CD4-positive, alpha-beta T cell (primary cell): ENCODE measurements around the gene TREX2. TPM values are rescaled to one million over a fixed set of nuclear protein-coding genes. Genes with fewer than 3 reads are reported as not detected.

Source experiments
- ATAC-seq: fragments of 200-7000 bp; cut with Tn5 transposase; one replicate; pipeline ENCODE4 v1.10.0; 2022; ENCODE audit warnings: mild to moderate bottlenecking; ENCODE audit not compliant: poor library complexity
- CTCF ChIA-PET: fragments of 350-600 bp; sonication (Branson Sonifier 250); formaldehyde crosslinking; loops from one replicate; lab custom pipeline; 2021; ENCODE audit warnings: antibody characterized with exemption, inconsistent platforms; lab: Charles Lee
- POLR2A ChIA-PET: fragments of 350-600 bp; sonication (Branson Sonifier 250); formaldehyde crosslinking; loops from one replicate; lab custom pipeline; 2021; ENCODE audit warnings: antibody characterized with exemption, inconsistent platforms; lab: Charles Lee
- DNase-seq, 14 experiments: peaks; one replicate each; pipeline ENCODE4 v3.0.0-alpha.2; 2013 to 2020; ENCODE audit warnings: mixed read lengths in 2 of 14
- H3K27ac ChIP-seq, 2 donors: one replicate each; pipeline versions ENCODE4 v1.5.1 to v1.7.0; 2013; ENCODE audit warnings: low read length in 2 of 2, low read depth in 1 of 2, mild to moderate bottlenecking in 1 of 2
- H3K27me3 ChIP-seq, 2 experiments: 1 replicate in 1 of 2; 2 replicates in 1 of 2; pipeline versions ENCODE4 v1.6.1 to v1.7.0; 2013; ENCODE audit warnings: low read length in 2 of 2, control low read depth in 1 of 2, mild to moderate bottlenecking in 1 of 2, moderate library complexity in 1 of 2; ENCODE audit not compliant: insufficient read depth in 2 of 2, control insufficient read depth in 1 of 2
- H3K36me3 ChIP-seq: one replicate; pipeline ENCODE4 v1.6.1; 2013; ENCODE audit warnings: low read length, control low read depth; ENCODE audit not compliant: insufficient read depth
- H3K4me1 ChIP-seq: one replicate; pipeline ENCODE4 v1.6.1; 2013; ENCODE audit warnings: low read length, control low read depth; ENCODE audit not compliant: insufficient read depth
- H3K4me3 ChIP-seq: one replicate; pipeline ENCODE4 v1.5.1; 2013; ENCODE audit warnings: mild to moderate bottlenecking, low read length, moderate library complexity
- H3K9me3 ChIP-seq, 2 experiments: 1 replicate in 1 of 2; 2 replicates in 1 of 2; pipeline versions ENCODE4 v1.6.1 to v1.7.0; 2013; ENCODE audit warnings: low read length in 2 of 2, mild to moderate bottlenecking in 2 of 2, control low read depth in 1 of 2, moderate library complexity in 1 of 2; ENCODE audit not compliant: control insufficient read depth in 1 of 2, insufficient read depth in 1 of 2
- H3K27ac Mint-ChIP-seq: one replicate; pipeline ENCODE4 v1.8.0; 2020; ENCODE audit warnings: mixed read lengths
- H3K27me3 Mint-ChIP-seq: one replicate; pipeline ENCODE4 v1.8.0; 2021; ENCODE audit warnings: mixed read lengths
- H3K36me3 Mint-ChIP-seq: one replicate; pipeline ENCODE4 v1.8.0; 2021; ENCODE audit warnings: low read depth, mixed read lengths
- H3K4me1 Mint-ChIP-seq: one replicate; pipeline ENCODE4 v1.8.0; 2021; ENCODE audit warnings: low read depth, mixed read lengths
- H3K4me3 Mint-ChIP-seq: one replicate; pipeline ENCODE4 v1.8.0; 2020; ENCODE audit warnings: mild to moderate bottlenecking, mixed read lengths
- H3K9me3 Mint-ChIP-seq: one replicate; pipeline ENCODE4 v1.8.0; 2020; ENCODE audit warnings: mixed read lengths
- CTCF ChIP-seq: fragments of 200-600 bp; IDR thresholded peaks from one replicate; pipeline ENCODE4 v1.8.0; 2022; ENCODE audit warnings: antibody characterized with exemption, mild to moderate bottlenecking
- intact Hi-C, 2 experiments: fragments of 100-400 bp; cut with DNase I in 1 of 2; cut with micrococcal nuclease in 1 of 2; formaldehyde crosslinking; loops; one replicate each; pipeline versions ENCODE4 v1.15.1 to v1.9.0; 2023 to 2025; cut with DNase I, micrococcal nuclease
- total RNA-seq, 174 experiments: library from RNA in 2 of 174; stranded (reverse) in 2 of 174; gene quantifications; one replicate each; pipeline ENCODE4 v1.2.3 and lab custom pipeline; 2021 to 2026

The TREX2 gene
- total RNA-seq, 2 experiments from 2014 or later = 1.1 to 1.4 TPM

DNA sequence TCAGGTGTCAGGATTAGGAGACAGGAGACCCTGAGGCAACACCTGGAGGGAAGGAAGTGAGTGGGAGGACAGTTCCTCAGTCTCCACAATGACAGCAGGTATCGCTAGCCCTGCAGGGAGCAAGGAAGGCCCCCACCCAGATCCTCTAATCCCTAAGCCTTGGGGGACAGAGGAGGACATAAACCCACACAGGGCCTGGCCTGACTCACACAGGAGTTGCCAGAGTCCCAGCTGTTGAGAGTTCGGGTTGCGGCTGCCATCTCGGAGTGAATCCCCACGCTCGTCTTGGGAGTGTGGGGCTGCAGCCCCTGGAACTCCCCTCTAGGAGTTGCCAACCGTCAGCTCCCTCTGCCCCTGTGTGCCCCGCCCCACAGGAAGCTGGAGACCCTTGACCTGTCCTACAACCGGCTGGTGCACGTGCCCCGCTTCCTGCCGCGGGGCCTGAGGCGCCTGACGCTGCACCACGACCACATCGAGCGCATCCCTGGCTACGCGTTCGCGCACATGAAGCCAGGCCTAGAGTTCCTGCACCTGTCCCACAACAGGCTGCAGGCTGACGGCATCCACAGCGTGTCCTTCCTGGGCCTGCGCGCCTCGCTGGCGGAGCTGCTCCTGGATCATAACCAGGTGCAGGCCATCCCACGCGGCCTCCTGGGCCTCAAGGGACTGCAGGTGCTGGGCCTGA, 39.7 kb upstream of the TREX2 start:
- ATAC-seq (no peak), DNase-seq (no peak)
- H3K4me3 Mint-ChIP-seq = no peak overlapping the region
- Histone ChIP-seq H3K9me3 (no peaks in the 10 kb centered on the region), H3K4me1 (no peaks in the 10 kb centered on the region), H3K27me3 (no peaks in the 10 kb centered on the region), H3K36me3 (no peaks in the 10 kb centered on the region), H3K27ac (no peak overlapping the region), H3K4me3 (no peak overlapping the region)
- H3K4me1 Mint-ChIP-seq = no peaks in the 10 kb centered on the region
- no peak for TF ChIP-seq CTCF
- POLR2A ChIA-PET = no interaction called here
- intact Hi-C loops = no loop called here
- CTCF ChIA-PET = no interaction called here
- H3K27ac Mint-ChIP-seq = no peak overlapping the region
- no peaks in the 10 kb centered on the region for H3K9me3 Mint-ChIP-seq
- no peaks in the 10 kb centered on the region for H3K27me3 Mint-ChIP-seq
- H3K36me3 Mint-ChIP-seq = no peaks in the 10 kb centered on the region

- no peak overlapping the region for H3K27ac ChIP-seq
- H3K4me3 ChIP-seq = no peak overlapping the region
- POLR2A ChIA-PET = no interaction called here
- H3K4me1 ChIP-seq = no peaks in the 10 kb centered on the region
- Mint-ChIP-seq H3K27ac (no peak overlapping the region), H3K27me3 (no peaks in the 10 kb centered on the region), H3K4me3 (no peak overlapping the region), H3K4me1 (no peaks in the 10 kb centered on the region), H3K9me3 (no peaks in the 10 kb centered on the region), H3K36me3 (no peaks in the 10 kb centered on the region)
- DNase-seq (no peak), ATAC-seq (no peak)
- no peaks in the 10 kb centered on the region for H3K27me3 ChIP-seq
- TF ChIP-seq CTCF = no peak
- H3K9me3 ChIP-seq = no peaks in the 10 kb centered on the region
- CTCF ChIA-PET = no interaction called here
- intact Hi-C loops = no loop called here
- no peaks in the 10 kb centered on the region for H3K36me3 ChIP-seq
Observed at GRCh38 chrX:153482376-153483015, 36.6 kb upstream of the TREX2 start.

GRCh38 chrX:153481043-153481442, 35.2 kb upstream of the TREX2 start:
- no peak overlapping the region for H3K27ac Mint-ChIP-seq
- CTCF ChIA-PET = no interaction called here

More at GRCh38 chrX:153481043-153481442, 35.2 kb upstream of the TREX2 start:
- Histone ChIP-seq H3K36me3 (no peaks in the 10 kb centered on the region), H3K4me3 (no peak overlapping the region), H3K4me1 (no peaks in the 10 kb centered on the region), H3K27me3 (no peaks in the 10 kb centered on the region), H3K27ac (no peak overlapping the region), H3K9me3 (no peaks in the 10 kb centered on the region)
- TF ChIP-seq CTCF = no peak
- no peak overlapping the region for H3K4me3 Mint-ChIP-seq
- H3K4me1 Mint-ChIP-seq = no peaks in the 10 kb centered on the region
- H3K36me3 Mint-ChIP-seq = no peaks in the 10 kb centered on the region
- ATAC-seq (no peak), DNase-seq (no peak)
- no peaks in the 10 kb centered on the region for H3K9me3 Mint-ChIP-seq
- POLR2A ChIA-PET = no interaction called here
- H3K27me3 Mint-ChIP-seq = no peaks in the 10 kb centered on the region
- intact Hi-C loops = no loop called here
